Placental pericyte (primary cell): ENCODE measurements around the gene ACOX3. TPM values are rescaled to one million over a fixed set of nuclear protein-coding genes. Genes with fewer than 3 reads are reported as not detected.

Experiments used
- small RNA-seq: library from RNA; depleted of rRNA; stranded (forward); fragments of <200 nt; gene quantifications from one replicate; pipeline ENCODE3, GENCODE V24; 2012; ENCODE audit warnings: low replicate concordance
- total RNA-seq: library from RNA; depleted of rRNA; stranded (reverse); fragments of >200 nt; gene quantifications from 2 replicates; pipeline ENCODE4 v1.2.3, GENCODE V29; 2012

ACOX3 gene
- total RNA-seq: 17.9 and 29.3 TPM in 2 replicates

DNA sequence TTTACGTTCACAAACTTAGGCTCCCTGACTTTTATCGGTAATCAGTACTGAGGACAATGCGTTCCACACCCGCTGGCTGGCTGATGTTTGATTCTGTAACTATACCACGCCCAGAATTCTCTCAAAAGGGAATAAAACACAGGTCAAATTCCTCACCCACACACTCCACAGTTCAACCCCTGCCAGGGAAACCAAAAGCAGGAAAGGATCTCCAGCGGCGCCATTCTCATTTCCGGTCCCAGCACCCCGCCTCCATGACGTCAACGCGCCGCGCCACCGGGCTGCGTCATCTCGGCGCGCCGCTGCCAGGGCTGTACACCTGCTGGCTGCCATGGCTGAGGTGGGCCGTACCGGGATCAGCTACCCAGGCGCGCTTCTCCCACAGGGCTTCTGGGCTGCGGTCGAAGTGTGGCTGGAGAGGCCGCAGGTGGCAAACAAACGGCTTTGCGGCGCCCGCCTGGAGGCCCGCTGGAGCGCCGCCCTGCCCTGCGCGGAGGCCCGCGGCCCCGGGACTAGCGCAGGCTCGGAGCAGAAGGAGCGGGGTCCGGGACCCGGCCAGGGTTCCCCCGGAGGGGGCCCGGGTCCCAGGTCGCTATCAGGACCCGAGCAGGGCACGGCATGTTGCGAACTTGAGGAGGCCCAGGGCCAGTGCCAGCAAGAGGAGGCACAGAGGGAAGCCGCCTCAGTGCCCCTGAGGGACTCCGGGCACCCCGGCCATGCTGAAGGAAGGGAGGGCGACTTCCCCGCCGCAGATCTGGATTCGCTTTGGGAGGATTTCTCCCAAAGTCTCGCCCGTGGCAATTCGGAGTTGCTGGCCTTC, at the start of gene ACOX3, which contains the start of gene TRMT44:
ACOX3 (minus strand) TSS at position 232 of the 820 bp plus-strand sequence. CDS start 24,202 bp downstream, outside the sequence.
TRMT44 (plus strand) TSS at position 286 of the 820 bp plus-strand sequence; CDS start at position 332, 46 bp downstream.

Small RNA genes lying within 50 kb of the gene (small RNA-seq; reads per million reads assigned to genes)
- 0.23 reads per million for gene RNA5SP152

Other genes with a start within 250 kb of the ACOX3 start
- 49.4 and 51.2 TPM in 2 replicates for gene SH3TC1, start 241.4 kb downstream of the ACOX3 start, total RNA-seq
- 7.3 and 8.1 TPM in 2 replicates for gene HTRA3, start 171.0 kb downstream of the ACOX3 start, total RNA-seq
- 18.0 and 19.7 TPM in 2 replicates for gene TRMT44, start 54 bp upstream of the ACOX3 start, total RNA-seq
- gene GPR78, start 139.7 kb upstream of the ACOX3 start, total RNA-seq: 0.14 and 1.3 TPM in 2 replicates
- gene CPZ, start 152.0 kb upstream of the ACOX3 start, total RNA-seq: 1.6 and 50.3 TPM in 2 replicates